HepG2 (cell line): ENCODE results near the gene CPA2. TPM values are rescaled to one million over a fixed set of nuclear protein-coding genes. Genes with fewer than 3 reads are reported as not detected.

Source experiments
- ATAC-seq: fragments of 200-7000 bp; cut with Tn5 transposase; 3 replicates; pipeline ENCODE4 v1.9.1; 2020; ENCODE audit warnings: mild to moderate bottlenecking, moderate library complexity
- BruUV-seq: library from RNA; stranded (reverse); fragments of 400-500 nt; replicated peaks from 2 replicates; lab custom pipeline; 2021; lab: Mats Ljungman, UMichigan
- CTCF ChIA-PET: fragments of 300-600 bp; formaldehyde crosslinking; extraction: SDS; loops from one replicate; lab custom pipeline; 2021; ENCODE audit warnings: low total read pairs, inconsistent platforms, low intra/inter-chr PET ratio; lab: Yijun Ruan, JAX
- POLR2A ChIA-PET: fragments of 350-600 bp; sonication (Branson Sonifier 250); formaldehyde crosslinking; loops from one replicate; lab custom pipeline; 2020; ENCODE audit warnings: antibody characterized with exemption, inconsistent platforms; lab: Yijun Ruan, JAX
- DNase-seq: peaks from one replicate; pipeline ENCODE4 v3.0.0-alpha.2; 2015; ENCODE audit warnings: low spot score
- FAIRE-seq: peaks from 3 replicates; lab custom pipeline; 2011; peaks lifted over from hg19 to GRCh38; lab: Jason Lieb, UNC
- H2AFZ ChIP-seq: one replicate; pipeline ENCODE4 v1.6.1; 2011; ENCODE audit warnings: low read length, inconsistent platforms
- H3K27ac ChIP-seq: fragments of 300-600 bp; 3 replicates; pipeline ENCODE4 v1.8.0; 2011; ENCODE audit warnings: mixed run types, mild to moderate bottlenecking, mixed read lengths, low read length, inconsistent platforms; ENCODE audit not compliant: insufficient read depth; ENCODE audit errors: extremely low read length
- H3K27me3 ChIP-seq, 2 experiments: fragments of 200-600 bp in 1 of 2; 2 replicates in 1 of 2; 3 replicates in 1 of 2; pipeline versions ENCODE4 v1.6.0 to v1.8.0; 2011; ENCODE audit warnings: low read length in 2 of 2, mild to moderate bottlenecking in 2 of 2, moderate library complexity in 2 of 2, inconsistent platforms in 1 of 2; ENCODE audit not compliant: insufficient read depth in 2 of 2, control insufficient read depth in 1 of 2
- H3K36me3 ChIP-seq, 2 experiments: fragments of 200-600 bp in 1 of 2; replicated peaks in 1 of 2; 2 replicates in 1 of 2; 3 replicates in 1 of 2; pipeline versions ENCODE4 v1.5.1 to v1.8.0; 2011; ENCODE audit warnings: low read length in 2 of 2, inconsistent platforms in 1 of 2; ENCODE audit not compliant: insufficient read depth in 2 of 2, control insufficient read depth in 1 of 2
- H3K4me1 ChIP-seq: 2 replicates; pipeline ENCODE4 v1.5.1; 2012; ENCODE audit warnings: low read length, inconsistent platforms; ENCODE audit not compliant: insufficient read depth
- H3K4me2 ChIP-seq: 2 replicates; pipeline ENCODE4 v1.6.0; 2011; ENCODE audit warnings: low read depth, low read length, inconsistent platforms
- H3K4me3 ChIP-seq, 3 experiments: fragments of 200-600 bp in 1 of 3; sonication (generic), shearing (Covaris generic) in 1 of 3; replicated peaks in 1 of 3; 2 replicates each; pipeline ENCODE4 v1.5.1; 2011 to 2016; ENCODE audit warnings: low read length in 3 of 3, inconsistent platforms in 2 of 3, low read depth in 2 of 3, mild to moderate bottlenecking in 2 of 3, control low read depth in 1 of 3, mixed read lengths in 1 of 3; ENCODE audit not compliant: insufficient read depth in 1 of 3
- H3K79me2 ChIP-seq: one replicate; pipeline ENCODE4 v1.6.1; 2011; ENCODE audit warnings: low read length, inconsistent platforms; ENCODE audit not compliant: insufficient read depth
- H3K9ac ChIP-seq: 2 replicates; pipeline ENCODE4 v1.6.0; 2011; ENCODE audit warnings: mild to moderate bottlenecking, low read depth, low read length, inconsistent platforms; ENCODE audit not compliant: insufficient read depth
- H3K9me3 ChIP-seq: 2 replicates; pipeline ENCODE4 v1.5.1; 2012; ENCODE audit warnings: mild to moderate bottlenecking, low read length
- H4K20me1 ChIP-seq: 2 replicates; pipeline ENCODE4 v1.6.0; 2011; ENCODE audit warnings: inconsistent platforms, mild to moderate bottlenecking, low read length, moderate library complexity; ENCODE audit not compliant: insufficient read depth
- BRD4 ChIP-seq: sonication (generic); formaldehyde crosslinking; IDR thresholded peaks from 2 replicates; pipeline ENCODE4 v1.4.0; 2020; ENCODE audit warnings: missing genetic modification reagents
- HDAC2 ChIP-seq: sonication (generic); formaldehyde crosslinking; IDR thresholded peaks from 2 replicates; pipeline ENCODE4 v1.4.0; 2020; ENCODE audit warnings: missing genetic modification reagents
- PHF21A ChIP-seq: sonication (generic); formaldehyde crosslinking; IDR thresholded peaks from 2 replicates; pipeline ENCODE4 v1.5.0; 2020; ENCODE audit warnings: mild to moderate bottlenecking, missing genetic modification reagents
- TERF1 ChIP-seq: sonication (generic); formaldehyde crosslinking; IDR thresholded peaks from 2 replicates; pipeline ENCODE4 v1.8.0; 2022; ENCODE audit warnings: mild to moderate bottlenecking, missing genetic modification reagents, moderate library complexity
- U2AF2 ChIP-seq: fragments of 200-400 bp; formaldehyde crosslinking; IDR thresholded peaks from 2 replicates; pipeline ENCODE4 v1.6.1; 2017; ENCODE audit warnings: low read depth, mild to moderate bottlenecking, low read length
- ZNF552 ChIP-seq: sonication (generic); formaldehyde crosslinking; IDR thresholded peaks from 2 replicates; pipeline ENCODE4 v1.9.0; 2022; ENCODE audit warnings: missing genetic modification reagents, mild to moderate bottlenecking, borderline replicate concordance
- WGBS: methylation state at CpG from one replicate; pipeline ENCODE4 v1.1.6; 2017; ENCODE audit warnings: low lambda C conversion rate; 5-methylcytosine and 5-hydroxymethylcytosine counted together
- in situ Hi-C: cut with HindIII; loops from 2 replicates; pipeline ENCODE4 v1.10.0; 2017; ENCODE audit warnings: low pct_unique_long_range_greater_than_20kb; ENCODE audit not compliant: extremely low pct_ligation_motif_present
- intact Hi-C: fragments of 100-400 bp; cut with micrococcal nuclease; formaldehyde crosslinking; loops from one replicate; pipeline ENCODE4 v1.10.0; 2022; ENCODE audit not compliant: unreplicated experiment
- polyA plus RNA-seq, 8 experiments: library from polyadenylated mRNA; depleted of rRNA in 3 of 8; stranded (reverse) in 7 of 8; unstranded in 1 of 8; fragments of >200 nt; fragmentation: Illumina TruSeq in 4 of 8; extraction: Trizol in 4 of 8; gene quantifications; 2 replicates each; pipeline versions ENCODE4 v1.2.1 to v1.2.3, GENCODE V29; 2011 to 2016; ENCODE audit warnings: low read depth in 4 of 8, missing spikeins in 1 of 8, mixed read lengths in 1 of 8; ENCODE audit not compliant: insufficient read depth in 1 of 8
- total RNA-seq, 5 experiments: library from RNA; depleted of rRNA; stranded (reverse); fragments of >200 nt; fragmentation: Illumina TruSeq; extraction: Trizol; gene quantifications; 2 replicates each; pipeline ENCODE4 v1.2.3, GENCODE V29; 2016; ENCODE audit warnings: low read depth in 1 of 5

Gene CPA2
- total and polyA plus RNA-seq, 2 of the 13 experiments (the other 11 are each of a cell fraction or from before 2014, with no cell fraction given): not detected

- H3K36me3 ChIP-seq: no peaks in the 10 kb centered on the region
- no peak for TF ChIP-seq U2AF2
- intact Hi-C loops: loop anchor here (10.0 kb wide), 1 partner anchor 214 kb away; no protein-coding TSS in a partner anchor
- in situ Hi-C loops: no loop called here
- ATAC-seq (no peak), DNase-seq (no peak), FAIRE-seq (no peak)
- peaks cover 5% of the 10 kb centered on the region; the same call in 1 of the 2 replicates for H3K4me1 ChIP-seq
- H2AFZ ChIP-seq: no peak overlapping the region
- no peak overlapping the region for H3K4me2 ChIP-seq
- H3K9me3 ChIP-seq: no peaks in the 10 kb centered on the region
- no peak overlapping the region for H3K4me3 ChIP-seq
- no peaks in the 10 kb centered on the region for H4K20me1 ChIP-seq
- WGBS: 51% methylated on average over 12 of the region's 12 CpGs
- no peak overlapping the region for H3K9ac ChIP-seq
- no peak overlapping the region for H3K27ac ChIP-seq
- CTCF ChIA-PET: no interaction called here
- BruUV-seq: no TSS peak
- POLR2A ChIA-PET: no interaction called here
- no peaks in the 10 kb centered on the region for H3K79me2 ChIP-seq
- peaks cover 0 to 12% of the 10 kb centered on the region in 2 experiments; a peak in 2 of 5 replicates for H3K27me3 ChIP-seq
These were observed 4.5 kb downstream of the CPA2 start for GRCh38 chr7:130270947-130271800.

GRCh38 chr7:130272381-130273080 lies 5.9 kb downstream of the CPA2 start:
- TF ChIP-seq PHF21A (no peak), HDAC2 (CRISPR knock-in tag) (no peak), BRD4 (CRISPR knock-in tag) (no peak), TERF1 (CRISPR knock-in tag) (no peak), ZNF552 (CRISPR knock-in tag) (no peak)
- ATAC-seq (no peak), FAIRE-seq (no peak), DNase-seq (no peak)
- H3K27ac ChIP-seq: no peak overlapping the region
- H3K36me3 ChIP-seq: no peaks in the 10 kb centered on the region
- no peak overlapping the region for H3K4me2 ChIP-seq
- H3K9me3 ChIP-seq: no peaks in the 10 kb centered on the region
- no peaks in the 10 kb centered on the region for H3K4me1 ChIP-seq
- peaks cover 0 to 12% of the 10 kb centered on the region in 2 experiments; a peak in 1 of 5 replicates for H3K27me3 ChIP-seq
- H3K4me3 ChIP-seq: no peak overlapping the region
- in situ Hi-C loops: no loop called here
- H4K20me1 ChIP-seq: no peaks in the 10 kb centered on the region
- CTCF ChIA-PET: no interaction called here
- 63% methylated on average over 18 of the region's 23 CpGs for WGBS
- intact Hi-C loops: loop anchor here (10.0 kb wide), 1 partner anchor 212 kb away; no protein-coding TSS in a partner anchor
- no TSS peak for BruUV-seq
- H3K9ac ChIP-seq: no peak overlapping the region
- POLR2A ChIA-PET: no interaction called here
- no peak overlapping the region for H2AFZ ChIP-seq
- no peaks in the 10 kb centered on the region for H3K79me2 ChIP-seq
